Left renal cortex interstitium (tissue), 4 donors: ENCODE measurements around the gene ARMC6. TPM values are rescaled to one million over a fixed set of nuclear protein-coding genes. Genes with fewer than 3 reads are reported as not detected.

ENCODE experiments used
- DNase-seq, 4 donors: peaks; one replicate each; pipeline ENCODE4 v3.0.0-alpha.2; 2013; ENCODE audit warnings: low read depth in 4 of 4, low spot score in 2 of 4, missing footprints in 1 of 4
- polyA plus RNA-seq, 4 donors: library from polyadenylated mRNA; unstranded; fragments of 120-200 nt; gene quantifications; one replicate each; pipeline ENCODE4 v1.2.1, GENCODE V29; 2013; ENCODE audit not compliant: insufficient read length in 4 of 4

The ARMC6 gene
- 10 to 100 TPM; 31.8 to 37.1 (median 34.7) TPM for polyA plus RNA-seq

GRCh38 chr19:19033426-19034203, at the start of gene ARMC6, which contains the start of gene SUGP2:
Gene ARMC6, plus strand, starts transcription at chr19:19033603. Its CDS starts 607 bp downstream, at chr19:19034210.
Gene SUGP2, minus strand, starts transcription at chr19:19033517. Its CDS starts 2,446 bp downstream, at chr19:19031071.
- peak; percentile 70 to 83 (median 81) for DNase-seq

- no peak for DNase-seq
Measured at GRCh38 chr19:18984251-18984650, 49.2 kb upstream of the ARMC6 start.

GRCh38 chr19:18985257-18985656, 48.1 kb upstream of the ARMC6 start:
- DNase-seq = no peak

- no peak for DNase-seq
Measured at GRCh38 chr19:18987456-18987855, 45.9 kb upstream of the ARMC6 start.

GRCh38 chr19:18989316-18989715, 44.1 kb upstream of the ARMC6 start:
- DNase-seq = no peak

GRCh38 chr19:18990128-18990708, 43.2 kb upstream of the ARMC6 start:
- no peak for DNase-seq

GRCh38 chr19:18991006-18991405, 42.4 kb upstream of the ARMC6 start:
- DNase-seq = no peak

GRCh38 chr19:18991468-18991867, 41.9 kb upstream of the ARMC6 start:
- no peak for DNase-seq

- DNase-seq = no peak
Measured at GRCh38 chr19:18992696-18993095, 40.7 kb upstream of the ARMC6 start.

GRCh38 chr19:18993115-18993514, 40.3 kb upstream of the ARMC6 start:
- DNase-seq = no peak

- DNase-seq = peak; percentile 48 to 82 (median 62)
Measured at GRCh38 chr19:18995804-18996241, 37.6 kb upstream of the ARMC6 start.

- DNase-seq = no peak
Measured at GRCh38 chr19:18996351-18996750, 37.1 kb upstream of the ARMC6 start.

- no peak for DNase-seq
Measured at GRCh38 chr19:18996796-18997394, 36.5 kb upstream of the ARMC6 start.

- DNase-seq = no peak
Measured at GRCh38 chr19:18998276-18998675, 35.1 kb upstream of the ARMC6 start.

GRCh38 chr19:18999016-18999758, 34.2 kb upstream of the ARMC6 start:
- DNase-seq = no peak

- DNase-seq = no peak
Measured at GRCh38 chr19:18999896-19000620, 33.3 kb upstream of the ARMC6 start.

GRCh38 chr19:19004144-19004543, 29.3 kb upstream of the ARMC6 start:
- DNase-seq = no peak

GRCh38 chr19:19006213-19006612, 27.2 kb upstream of the ARMC6 start:
- DNase-seq = no peak

- no peak for DNase-seq
Measured at GRCh38 chr19:19009951-19010350, 23.5 kb upstream of the ARMC6 start.

- no peak for DNase-seq
Measured at GRCh38 chr19:19010551-19010950, 22.9 kb upstream of the ARMC6 start.
